ENCODE results near the gene LMAN1L. TPM values are rescaled to one million over a fixed set of nuclear protein-coding genes. Genes with fewer than 3 reads are reported as not detected.

The LMAN1L gene
- total RNA-seq, 1 experiment from 2014 or later, result 0.23 TPM

DNA sequence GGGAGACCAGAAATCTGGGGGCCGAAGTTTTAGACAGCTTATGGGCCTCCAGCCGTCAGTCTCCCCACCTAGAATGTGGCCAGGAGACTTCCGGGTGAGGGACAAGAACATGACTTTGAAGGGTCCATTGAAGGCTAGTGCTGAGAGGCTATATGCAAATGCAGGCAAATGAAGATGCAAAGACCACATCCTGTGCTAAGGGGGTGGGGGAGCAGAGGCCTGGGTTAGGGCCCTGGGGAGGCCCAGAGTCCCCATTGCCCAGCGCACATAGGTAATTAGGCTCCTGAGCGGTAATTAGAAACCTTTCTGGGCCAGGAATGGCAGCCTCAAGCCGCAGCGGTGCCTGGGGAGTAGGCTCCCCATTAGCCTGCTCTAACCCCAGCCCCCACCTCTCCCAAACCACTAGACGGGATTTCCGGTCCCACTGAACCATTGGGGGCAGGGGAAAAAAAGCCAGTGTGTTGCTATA is 23.9 kb upstream of the LMAN1L start:
- Mint-ChIP-seq H3K36me3 (ENCODE audit: insufficient read depth, unreplicated experiment) (no peaks in the 10 kb centered on the region), H3K4me1 (ENCODE audit: insufficient read depth, unreplicated experiment) (peaks cover 48% of the 10 kb centered on the region), H3K27me3 (ENCODE audit: insufficient read depth, unreplicated experiment) (no peaks in the 10 kb centered on the region), H3K4me3 (ENCODE audit: unreplicated experiment) (no peak overlapping the region), H3K9me3 (ENCODE audit: unreplicated experiment) (no peaks in the 10 kb centered on the region), H3K27ac (ENCODE audit: low read depth, unreplicated experiment) (no peak overlapping the region)
- CTCF ChIA-PET, result interaction anchor here (0.6 to 6.4 kb wide), 6 partner anchors 8 to 87 kb away, joined by 3 to 57 read pairs (median 6); no protein-coding TSS in a partner anchor
- BruUV-seq (replicated peaks), result no TSS peak
- DNase-seq (ENCODE audit: unreplicated experiment), result no peak
- intact Hi-C loops (cut with micrococcal nuclease), result loop anchor here (10.0 kb wide), 1 partner anchor 416 kb away; the partner anchor contains the start of gene C15orf39
- TF ChIP-seq CTCF (IDR thresholded peaks at IDR 0.05; ENCODE audit: unreplicated experiment), result no peak
- POLR2A ChIA-PET, result interaction anchor here (1.4 kb wide), 1 partner anchor 11 kb away, joined by 7 read pairs; no protein-coding TSS in a partner anchor

GRCh38 chr15:74789171-74789631 is 23.4 kb upstream of the LMAN1L start:
- no peak overlapping the region for H3K4me3 Mint-ChIP-seq (ENCODE audit: unreplicated experiment)
- no peaks in the 10 kb centered on the region for H3K9me3 Mint-ChIP-seq (ENCODE audit: unreplicated experiment)
- H3K27me3 Mint-ChIP-seq (ENCODE audit: insufficient read depth, unreplicated experiment), result no peaks in the 10 kb centered on the region
- H3K27ac Mint-ChIP-seq (ENCODE audit: low read depth, unreplicated experiment), result no peak overlapping the region
- ChIA-PET POLR2A (interaction anchor here (0.6 to 0.9 kb wide), 2 partner anchors 10 to 117 kb away, joined by 3 to 4 read pairs; partner anchors contain the start of gene FAM219B), CTCF (interaction anchor here (0.6 to 6.4 kb wide), 6 partner anchors 10 to 326 kb away, joined by 3 to 57 read pairs (median 3); no protein-coding TSS in a partner anchor)
- intact Hi-C loops (cut with micrococcal nuclease), result loop anchor here (10.0 kb wide), 1 partner anchor 416 kb away; the partner anchor contains the start of gene C15orf39
- BruUV-seq (replicated peaks), result no TSS peak
- no peaks in the 10 kb centered on the region for H3K36me3 Mint-ChIP-seq (ENCODE audit: insufficient read depth, unreplicated experiment)
- DNase-seq (ENCODE audit: unreplicated experiment), result peak; percentile 46
- TF ChIP-seq CTCF (IDR thresholded peaks at IDR 0.05; ENCODE audit: unreplicated experiment), result no peak
- H3K4me1 Mint-ChIP-seq (ENCODE audit: insufficient read depth, unreplicated experiment), result peaks cover 44% of the 10 kb centered on the region

GRCh38 chr15:74789741-74790079 is 22.9 kb upstream of the LMAN1L start:
- no peak for TF ChIP-seq CTCF (IDR thresholded peaks at IDR 0.05; ENCODE audit: unreplicated experiment)
- Mint-ChIP-seq H3K9me3 (ENCODE audit: unreplicated experiment) (no peaks in the 10 kb centered on the region), H3K36me3 (ENCODE audit: insufficient read depth, unreplicated experiment) (no peaks in the 10 kb centered on the region), H3K27me3 (ENCODE audit: insufficient read depth, unreplicated experiment) (no peaks in the 10 kb centered on the region), H3K4me1 (ENCODE audit: insufficient read depth, unreplicated experiment) (peaks cover 47% of the 10 kb centered on the region), H3K27ac (ENCODE audit: low read depth, unreplicated experiment) (no peak overlapping the region), H3K4me3 (ENCODE audit: unreplicated experiment) (no peak overlapping the region)
- intact Hi-C loops (cut with micrococcal nuclease), result loop anchor here (10.0 kb wide), 1 partner anchor 415 kb away; the partner anchor contains the start of gene C15orf39
- POLR2A ChIA-PET, result interaction anchor here (0.6 to 0.9 kb wide), 2 partner anchors 11 to 117 kb away, joined by 3 to 4 read pairs; partner anchors contain the start of gene FAM219B
- no TSS peak for BruUV-seq (replicated peaks)
- CTCF ChIA-PET, result interaction anchor here (0.6 to 6.4 kb wide), 7 partner anchors 10 to 485 kb away, joined by 3 to 57 read pairs (median 3); no protein-coding TSS in a partner anchor
- DNase-seq (ENCODE audit: unreplicated experiment), result no peak

GRCh38 chr15:74790080-74790916 is 22.3 kb upstream of the LMAN1L start:
- intact Hi-C loops (cut with micrococcal nuclease), result no loop called here
- H3K9me3 Mint-ChIP-seq (ENCODE audit: unreplicated experiment), result no peaks in the 10 kb centered on the region
- peaks cover 44% of the 10 kb centered on the region for H3K4me1 Mint-ChIP-seq (ENCODE audit: insufficient read depth, unreplicated experiment)
- TF ChIP-seq CTCF (IDR thresholded peaks at IDR 0.05; ENCODE audit: unreplicated experiment), result no peak
- peak overlapping the region; percentile 28 for H3K27ac Mint-ChIP-seq (ENCODE audit: low read depth, unreplicated experiment)
- DNase-seq (ENCODE audit: unreplicated experiment), result peak; percentile 58
- no peaks in the 10 kb centered on the region for H3K36me3 Mint-ChIP-seq (ENCODE audit: insufficient read depth, unreplicated experiment)
- ChIA-PET POLR2A (interaction anchor here (0.9 kb wide), 2 partner anchors 9 to 116 kb away, joined by 3 to 4 read pairs; partner anchors contain the start of gene FAM219B), CTCF (interaction anchor here (0.6 to 6.4 kb wide), 7 partner anchors 9 to 484 kb away, joined by 3 to 57 read pairs (median 3); no protein-coding TSS in a partner anchor)
- H3K27me3 Mint-ChIP-seq (ENCODE audit: insufficient read depth, unreplicated experiment), result no peaks in the 10 kb centered on the region
- no peak overlapping the region for H3K4me3 Mint-ChIP-seq (ENCODE audit: unreplicated experiment)
- no TSS peak for BruUV-seq (replicated peaks)

Data from MCF 10A (cell line).